ENCODE measurements around the gene TSPAN13.
A peak's percentile ranks its signal among the peaks of the same experiment; 100 is the strongest.

Gene TSPAN13

DNA sequence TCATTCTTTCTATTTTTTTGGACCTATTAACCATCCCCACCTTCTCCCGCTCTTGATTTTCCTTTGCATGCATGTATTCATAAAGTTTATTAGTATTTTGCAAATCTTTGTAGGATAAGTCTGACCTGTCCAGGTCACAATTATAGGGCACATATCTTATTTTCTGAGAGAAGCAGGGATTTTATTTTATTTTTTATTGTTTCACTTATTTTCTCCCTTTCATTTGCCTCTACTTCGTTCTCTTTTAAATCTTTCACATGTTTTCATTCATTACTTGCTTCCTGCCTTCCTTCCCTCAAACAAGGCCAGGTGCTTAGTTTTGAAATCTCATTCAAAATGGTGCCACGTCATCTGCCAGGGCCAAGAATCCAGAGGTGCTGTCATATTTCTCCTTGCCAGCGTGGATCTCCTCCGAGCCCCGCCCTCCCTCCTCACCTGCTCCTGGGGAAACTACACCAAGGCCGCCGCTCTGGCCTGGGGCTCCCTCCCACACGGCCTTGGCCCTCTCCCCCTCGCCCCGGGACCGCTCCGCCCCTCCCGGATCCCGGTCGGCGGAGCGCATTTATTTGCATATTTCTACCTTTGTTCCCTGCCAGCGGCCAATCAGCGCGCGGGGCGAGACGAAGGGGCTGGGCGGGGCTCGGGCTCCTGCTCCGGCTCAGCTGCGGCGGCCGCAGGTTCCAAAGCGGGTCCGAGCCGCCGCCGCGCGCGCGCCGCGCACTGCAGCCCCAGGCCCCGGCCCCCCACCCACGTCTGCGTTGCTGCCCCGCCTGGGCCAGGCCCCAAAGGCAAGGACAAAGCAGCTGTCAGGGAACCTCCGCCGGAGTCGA, at the start of gene TSPAN13:
Gene TSPAN13 (plus strand): TSS at position 654 of the 830 bp plus-strand sequence. CDS start 213 bp downstream, outside the sequence.
- DNase-seq = peak; percentile 60 to 91

DNA sequence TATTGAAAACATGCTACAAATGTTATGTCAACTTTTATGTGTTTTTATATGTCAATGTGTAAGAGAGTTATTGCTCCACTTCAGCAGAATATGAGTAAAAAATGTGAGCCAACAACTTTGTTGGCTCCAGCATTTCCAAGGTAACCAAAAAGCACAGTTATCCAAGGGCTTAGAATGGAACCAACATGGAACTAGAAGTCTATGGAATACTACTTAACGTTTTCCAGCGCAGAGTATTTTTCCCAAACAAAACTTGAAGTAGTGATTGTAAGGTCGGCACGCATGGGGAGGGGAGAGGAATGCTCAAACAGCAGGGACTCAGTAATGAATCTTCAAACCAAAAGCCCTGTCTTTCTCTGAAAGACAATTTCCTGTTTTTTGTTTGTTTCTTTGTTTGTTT, 45.0 kb upstream of the TSPAN13 start:
- DNase-seq = no peak

DNA sequence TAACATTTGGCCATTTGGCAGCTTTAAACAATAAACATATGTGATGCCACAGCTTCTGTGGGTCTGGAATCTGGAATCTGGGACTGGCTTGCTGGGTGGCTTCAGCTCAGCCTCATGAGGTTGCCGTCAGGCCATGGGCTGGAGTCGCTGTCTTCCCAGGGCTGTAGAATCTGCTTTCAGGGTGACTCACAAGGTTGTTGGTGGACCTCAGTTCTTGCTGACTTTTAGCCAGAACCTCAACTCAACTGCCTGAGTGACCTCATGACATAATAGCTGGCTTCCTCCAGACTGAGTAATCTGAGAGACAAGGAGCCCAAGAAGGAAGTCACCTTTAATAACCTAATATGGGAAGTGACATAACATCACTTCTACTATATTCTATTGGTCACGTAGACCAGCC, 44.6 kb upstream of the TSPAN13 start:
- no peak for DNase-seq

DNA sequence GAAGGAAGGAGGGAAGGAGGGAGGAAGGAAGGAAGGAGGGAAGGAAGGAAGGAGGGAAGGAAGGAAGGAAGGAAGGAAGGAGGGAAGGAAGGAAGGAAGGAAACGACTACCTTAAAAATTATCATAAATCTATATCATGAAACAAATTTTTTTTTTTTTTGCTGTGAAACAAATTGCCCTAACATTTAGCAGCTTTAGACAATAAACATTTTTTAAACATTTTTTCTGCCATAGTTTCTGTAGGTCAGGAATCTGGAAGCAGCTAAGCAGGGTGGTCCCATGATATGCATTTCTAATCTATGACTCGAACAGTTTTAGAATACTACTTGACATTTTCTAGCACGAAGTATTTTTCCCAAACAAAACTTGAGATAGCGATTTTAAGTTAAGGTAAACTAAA, 42.9 kb upstream of the TSPAN13 start:
- no peak for DNase-seq

DNA sequence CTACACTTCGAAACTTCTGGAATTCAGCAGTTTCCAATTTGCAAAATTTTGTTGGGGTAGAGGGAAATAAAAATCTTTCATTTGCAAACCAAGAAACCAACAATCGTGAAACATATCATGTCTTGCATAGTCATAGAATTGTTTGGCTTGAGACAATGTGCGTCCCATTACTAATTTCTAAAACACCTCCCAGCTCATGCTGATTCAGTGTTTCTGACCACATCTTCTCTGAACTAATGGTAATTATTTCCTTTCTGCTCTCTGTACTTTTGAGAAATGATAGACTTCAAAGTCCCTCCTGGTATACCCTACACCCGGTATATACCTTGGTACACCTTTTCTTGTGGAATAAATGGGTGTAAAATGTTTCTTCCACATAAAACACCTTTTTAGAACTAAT, 41.8 kb upstream of the TSPAN13 start:
- no peak for DNase-seq

DNA sequence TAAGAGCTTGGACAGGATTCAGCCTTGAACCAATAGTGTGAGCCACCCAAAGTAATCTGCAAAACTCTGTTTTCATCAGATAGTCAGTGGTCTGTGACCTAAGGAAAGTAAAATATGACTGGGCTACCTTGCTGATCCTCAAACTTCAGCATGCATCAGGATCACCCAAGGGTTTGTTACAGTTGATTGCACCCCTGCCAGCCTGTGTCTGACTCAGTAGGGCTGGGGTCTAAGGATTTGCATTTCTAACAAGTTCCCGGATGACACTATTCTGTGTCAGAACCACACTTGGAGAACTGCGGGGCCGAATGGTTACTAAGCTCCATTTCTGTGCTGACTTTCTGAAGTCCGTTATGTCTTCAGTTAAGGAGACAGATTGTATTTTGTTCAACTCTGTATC, 40.6 kb upstream of the TSPAN13 start:
- DNase-seq = no peak

DNA sequence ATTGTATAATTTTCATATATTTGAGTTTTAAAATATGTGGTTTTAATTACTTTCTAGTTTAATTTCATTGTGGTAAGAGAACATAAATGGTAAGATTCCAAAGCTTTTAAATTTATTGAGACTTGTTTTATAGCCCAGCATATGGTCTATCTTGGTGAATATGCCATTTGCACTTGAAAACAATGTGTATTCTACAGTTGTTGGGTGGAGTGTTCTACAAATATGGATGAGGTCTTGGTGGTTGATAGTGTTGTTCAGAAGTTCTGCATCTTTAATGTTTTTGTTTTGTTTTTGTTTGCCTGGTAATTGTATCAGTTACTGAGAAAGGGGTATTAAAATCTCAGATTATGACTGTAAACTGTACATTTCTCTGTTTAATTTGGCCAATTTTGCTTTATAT, 37.6 kb upstream of the TSPAN13 start:
- no peak for DNase-seq

DNA sequence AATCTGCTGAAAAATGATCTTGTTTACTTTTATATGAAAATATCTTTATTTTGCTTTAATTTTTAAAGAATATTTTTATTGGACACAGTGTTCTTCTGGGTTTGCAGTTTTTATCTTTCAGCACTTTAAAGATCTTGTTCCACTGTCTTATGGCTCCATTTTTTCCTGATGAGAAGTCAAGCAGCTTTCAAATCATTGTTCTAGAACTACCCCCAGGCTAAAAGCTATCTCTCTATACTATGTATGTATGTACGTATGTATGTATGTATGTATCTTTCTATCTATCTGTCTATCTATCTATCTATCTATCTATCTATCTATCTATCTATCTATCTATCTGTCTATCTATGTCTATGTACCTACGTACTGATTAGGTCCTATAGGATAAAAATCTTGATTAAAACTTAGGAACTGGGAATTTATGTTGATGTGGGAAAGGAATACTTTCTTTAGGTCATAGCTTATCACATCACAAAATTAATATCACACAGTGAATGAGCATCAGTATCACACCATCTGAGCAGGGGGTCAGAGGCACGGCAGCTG, 35.4 kb upstream of the TSPAN13 start:
- no peak for DNase-seq

DNA sequence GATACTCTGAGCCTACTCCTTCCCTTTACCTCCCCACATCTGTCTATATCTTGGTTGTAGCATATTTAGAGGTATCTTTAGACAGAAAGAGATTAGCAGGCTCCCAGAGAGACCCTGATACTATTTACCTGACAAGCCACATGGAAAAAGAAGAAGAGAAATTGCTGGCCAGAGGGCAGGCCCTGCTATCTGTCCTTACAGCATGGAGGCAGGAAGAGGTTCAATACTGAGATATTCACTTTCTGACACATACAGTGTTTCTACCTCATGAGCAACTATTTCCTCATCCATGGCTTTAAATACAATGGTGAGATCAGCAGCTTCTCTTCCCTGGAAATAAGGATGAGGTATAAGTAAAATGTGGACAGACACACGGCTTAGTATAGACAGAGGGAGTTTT, 33.9 kb upstream of the TSPAN13 start:
- DNase-seq = no peak

DNA sequence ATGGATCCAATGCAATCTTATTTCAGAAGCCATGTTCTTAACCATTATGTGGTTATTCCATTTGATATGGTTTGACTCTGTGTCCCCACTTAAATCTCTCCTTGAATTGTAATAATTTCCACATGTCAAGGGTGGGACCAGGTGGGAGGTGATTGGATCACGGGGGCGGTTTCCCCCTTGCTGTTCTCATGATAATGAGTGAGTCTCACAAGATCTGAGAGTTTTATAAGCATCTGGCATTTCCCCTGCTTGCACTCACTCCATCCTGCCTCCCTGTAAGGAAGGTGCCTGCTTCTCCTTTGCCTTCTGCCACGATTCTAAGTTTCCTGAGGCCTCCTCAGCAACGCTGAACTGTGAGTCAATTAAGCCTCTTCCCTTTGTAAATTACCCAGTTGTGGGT, 32.0 kb upstream of the TSPAN13 start:
- no peak for DNase-seq

DNA sequence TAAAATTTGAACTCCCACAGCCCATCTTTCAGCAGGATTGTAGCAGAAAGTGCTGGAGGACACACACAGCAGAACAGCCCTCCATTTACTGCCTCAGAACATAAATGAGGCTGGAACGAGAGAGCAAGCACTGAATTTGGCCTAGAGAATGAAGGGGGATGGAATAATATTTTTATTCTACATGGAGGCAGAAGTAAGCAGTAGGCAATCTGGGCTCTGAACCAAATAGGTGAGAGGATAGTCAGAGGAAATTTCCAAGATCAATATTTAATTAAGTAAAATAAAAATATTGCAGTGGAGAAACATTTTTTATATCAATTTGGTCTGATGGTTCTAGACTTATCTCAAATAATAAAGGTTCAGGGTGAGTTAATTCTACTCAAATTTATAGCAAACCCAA, 29.2 kb upstream of the TSPAN13 start:
- no peak for DNase-seq

DNA sequence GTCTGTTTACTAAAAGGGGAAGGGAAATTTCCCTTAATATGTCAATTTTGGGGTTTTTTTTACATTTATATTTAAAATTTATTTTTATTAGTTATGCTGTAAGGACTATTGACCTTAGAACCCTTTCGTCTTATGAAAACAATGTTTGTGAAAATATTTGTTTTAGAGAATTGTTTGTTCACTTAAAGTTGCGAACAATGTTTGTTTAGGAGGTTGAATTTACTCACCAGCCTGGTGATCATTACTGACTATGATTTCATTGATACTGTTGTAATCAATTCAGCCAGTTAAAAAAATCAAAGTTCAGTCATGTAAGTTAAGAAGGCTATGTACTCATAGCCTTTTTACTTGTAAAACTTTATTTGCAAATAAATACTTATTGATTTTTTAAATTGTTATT, 27.4 kb upstream of the TSPAN13 start:
- DNase-seq = no peak

DNA sequence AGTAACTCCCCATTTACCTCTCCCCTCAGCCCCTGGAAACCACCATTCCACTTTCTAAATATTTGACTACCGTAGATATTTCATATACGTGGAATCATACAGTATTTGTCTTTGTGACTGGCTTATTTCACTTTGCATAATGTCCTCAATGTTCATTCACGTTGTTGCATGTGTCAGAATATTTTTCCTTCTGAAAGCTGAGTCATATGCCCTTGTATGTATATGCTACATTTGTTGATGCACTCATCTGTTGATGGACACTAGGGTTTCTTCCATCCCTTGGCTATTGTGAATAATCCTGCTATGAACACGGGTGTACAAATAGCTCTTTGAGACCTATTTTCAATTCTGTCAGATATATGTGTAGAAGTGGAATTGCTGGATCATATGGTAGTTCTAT, 25.8 kb upstream of the TSPAN13 start:
- no peak for DNase-seq

DNA sequence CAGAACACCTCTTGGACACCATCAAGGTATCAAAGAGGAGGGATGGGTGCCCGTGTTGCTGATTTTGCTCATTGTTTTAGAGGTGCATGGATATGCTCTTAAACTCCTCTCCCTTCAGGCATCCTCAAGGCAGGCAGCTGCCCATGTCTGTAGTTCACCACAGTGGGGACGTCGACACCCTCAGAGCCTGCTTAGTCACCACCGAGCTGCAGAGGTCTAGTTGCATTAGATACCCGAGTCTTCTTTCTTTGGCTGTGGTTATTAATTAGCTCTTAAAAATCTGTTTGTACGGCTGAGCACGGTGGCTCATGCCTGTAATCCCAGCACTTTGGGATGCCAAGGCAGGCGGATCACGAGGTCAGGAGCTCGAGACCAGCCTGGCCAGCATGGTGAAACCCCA, 24.7 kb upstream of the TSPAN13 start:
- DNase-seq = no peak

DNA sequence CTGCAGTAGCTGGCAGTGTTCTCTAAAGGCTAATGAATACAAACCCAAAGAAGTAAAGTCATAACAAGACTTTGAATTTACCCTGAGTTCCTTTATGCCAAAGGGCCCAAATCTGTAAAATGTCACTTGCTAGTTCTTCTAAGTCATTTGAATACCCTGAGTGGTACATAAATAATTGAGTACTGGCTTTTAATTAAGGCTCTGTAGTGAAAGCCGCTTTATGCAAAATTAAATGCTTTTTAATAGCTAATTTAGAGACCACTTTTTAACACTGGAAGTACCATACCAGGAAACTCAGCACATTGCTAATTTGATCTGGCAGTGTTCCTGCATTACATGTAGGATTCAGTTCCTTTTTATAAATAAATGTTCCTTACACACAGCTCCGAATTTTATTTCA, 24.0 kb upstream of the TSPAN13 start:
- DNase-seq = no peak

DNA sequence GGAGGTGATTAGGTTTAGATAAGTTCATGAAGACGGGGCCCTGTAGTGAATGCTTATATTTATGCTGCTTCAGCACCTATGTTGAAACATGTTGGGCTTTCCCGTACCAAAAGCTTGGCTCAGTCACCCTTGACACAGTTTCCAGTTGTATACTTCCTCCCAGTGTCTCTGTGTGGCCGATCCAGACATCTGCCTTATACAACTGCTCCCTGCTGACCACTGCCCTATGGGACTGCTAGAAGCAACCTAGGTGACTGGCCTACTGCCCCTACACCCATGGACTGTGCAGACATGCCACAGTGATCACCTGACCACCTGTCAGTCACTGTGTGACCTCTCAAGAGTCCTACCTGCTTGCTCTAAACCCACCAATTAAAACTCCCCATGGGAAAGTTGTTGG, 22.6 kb upstream of the TSPAN13 start:
- no peak for DNase-seq

DNA sequence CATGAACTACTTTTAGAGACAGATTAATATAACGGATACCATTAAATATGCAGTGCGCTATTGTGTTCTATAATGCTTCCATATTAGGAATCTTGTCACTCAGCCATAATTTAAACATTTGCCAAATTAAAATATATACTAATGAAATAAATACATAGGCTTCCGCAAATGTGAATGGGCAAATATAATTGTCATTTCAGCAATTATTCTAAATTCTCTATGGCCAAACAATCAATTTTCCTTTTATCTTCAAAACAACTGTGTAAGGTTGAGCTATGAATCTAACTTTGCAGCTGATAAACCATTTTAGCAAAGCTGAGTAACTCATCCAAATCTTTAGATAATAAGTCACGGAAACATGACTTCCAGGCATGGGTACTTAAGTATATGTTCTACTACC, 20.7 kb upstream of the TSPAN13 start:
- no peak for DNase-seq

DNA sequence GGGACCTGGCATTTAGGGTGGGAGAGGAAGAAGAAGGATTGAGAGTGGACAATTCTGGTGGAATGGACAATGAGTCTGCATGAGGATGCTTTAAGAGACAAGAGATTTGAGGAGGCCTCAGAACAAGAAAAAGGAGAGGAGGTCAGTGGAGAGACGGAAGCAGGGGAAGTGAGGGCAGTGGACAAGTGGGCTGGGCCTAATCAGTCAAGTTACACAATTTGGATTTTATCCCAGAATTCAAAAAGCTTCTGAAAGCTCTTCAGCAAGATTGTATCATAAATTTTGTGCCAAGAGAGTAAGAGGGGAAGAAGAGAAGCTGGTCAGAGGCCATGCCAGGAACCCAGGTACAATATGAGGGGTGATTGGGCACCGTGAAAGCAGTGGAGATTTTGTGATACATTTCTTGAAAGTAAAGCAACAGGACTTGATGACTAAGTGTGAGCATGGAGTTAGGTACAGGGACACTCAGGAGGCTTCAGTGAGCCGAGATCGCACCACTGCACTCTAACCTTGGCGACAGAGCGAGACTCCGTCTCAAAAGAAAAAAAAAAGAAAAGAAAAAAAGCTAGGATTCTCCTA, 19.3 kb upstream of the TSPAN13 start:
- DNase-seq = no peak

DNA sequence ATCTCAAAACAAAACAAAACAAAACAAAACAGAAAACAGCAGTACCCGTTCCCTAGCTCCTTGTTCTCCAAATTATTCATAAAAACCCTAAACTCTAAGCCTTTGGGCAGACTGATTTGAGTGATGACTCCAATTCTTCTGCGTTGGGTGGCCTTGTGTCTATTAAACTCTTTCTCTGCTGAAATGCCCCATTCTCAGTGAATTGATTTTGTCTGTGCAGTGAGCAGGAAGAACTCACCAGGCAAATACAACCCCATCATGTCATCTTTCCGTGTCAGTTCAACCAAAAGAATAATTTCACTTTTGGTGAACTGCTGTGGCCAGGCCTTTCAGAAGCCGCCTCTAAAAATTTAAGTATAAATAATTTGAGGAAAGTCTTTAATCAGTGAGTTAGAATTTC, 18.5 kb upstream of the TSPAN13 start:
- no peak for DNase-seq

DNA sequence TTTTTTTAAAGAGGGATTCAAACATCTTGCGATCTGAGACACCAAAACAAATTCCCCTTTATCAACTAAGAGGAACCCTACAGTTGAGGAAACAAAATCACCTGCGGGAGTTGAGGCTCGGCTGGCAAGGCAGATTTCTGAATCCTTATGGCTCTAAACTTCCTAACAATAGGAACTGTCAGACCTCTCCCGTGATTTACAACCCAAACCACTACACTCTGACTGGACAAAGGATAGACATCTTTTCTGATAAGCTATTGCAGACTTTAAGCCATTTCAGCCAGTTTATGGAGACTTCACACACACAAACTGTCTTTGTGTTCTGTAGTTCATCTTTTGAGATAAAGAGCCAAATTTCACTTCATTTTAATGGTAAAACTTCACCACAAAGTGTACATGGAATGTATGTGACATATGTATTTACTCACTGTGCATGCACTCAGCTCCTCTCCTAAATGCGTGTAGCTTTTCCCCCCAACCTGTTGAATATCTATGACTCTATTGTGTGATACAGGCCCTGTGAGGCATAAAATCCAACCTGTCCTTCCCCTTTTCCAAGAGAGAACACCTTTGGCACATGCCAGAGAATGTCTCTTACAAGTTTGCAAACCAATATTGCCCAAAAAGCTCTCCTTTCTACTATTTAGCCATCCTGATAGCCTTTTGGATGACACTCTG, 15.4 kb upstream of the TSPAN13 start:
- DNase-seq = no peak

DNA sequence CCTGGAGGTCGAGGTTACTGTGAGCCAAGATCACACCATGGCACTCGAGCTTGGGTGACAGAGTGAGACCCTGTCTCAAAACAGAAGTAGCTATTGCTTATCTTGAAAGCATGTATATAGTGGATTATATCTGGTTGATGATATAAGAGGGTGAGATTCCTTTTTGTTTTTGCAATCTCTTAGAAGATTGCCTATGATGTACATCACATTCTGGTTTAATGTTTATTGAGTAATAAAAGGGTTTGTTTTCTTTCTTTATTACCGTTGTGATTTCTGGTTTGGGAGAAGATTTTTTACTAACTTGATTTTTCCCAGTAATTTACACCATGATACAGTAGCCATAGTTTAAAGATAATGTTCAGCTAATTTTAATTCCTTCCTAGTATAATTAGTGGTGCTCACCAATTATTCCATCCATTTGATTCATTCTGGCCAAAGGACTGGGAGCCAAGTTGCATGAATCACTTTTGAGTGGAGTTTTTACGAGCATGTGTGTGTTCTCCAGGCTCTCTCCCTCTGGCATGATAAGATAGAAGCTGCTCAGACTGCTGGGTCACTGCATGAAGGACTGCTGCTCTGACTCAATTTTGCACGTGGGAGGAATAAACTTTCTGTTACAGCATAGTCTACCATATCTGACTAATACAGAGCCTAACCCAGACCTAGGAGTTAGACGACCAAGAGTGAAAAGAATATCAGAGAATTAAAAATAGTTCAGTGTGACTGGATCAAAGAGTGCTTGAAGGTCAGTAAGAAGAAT, 13.5 kb upstream of the TSPAN13 start:
- peak in 1 of 2 experiments; percentile 41 for DNase-seq

DNA sequence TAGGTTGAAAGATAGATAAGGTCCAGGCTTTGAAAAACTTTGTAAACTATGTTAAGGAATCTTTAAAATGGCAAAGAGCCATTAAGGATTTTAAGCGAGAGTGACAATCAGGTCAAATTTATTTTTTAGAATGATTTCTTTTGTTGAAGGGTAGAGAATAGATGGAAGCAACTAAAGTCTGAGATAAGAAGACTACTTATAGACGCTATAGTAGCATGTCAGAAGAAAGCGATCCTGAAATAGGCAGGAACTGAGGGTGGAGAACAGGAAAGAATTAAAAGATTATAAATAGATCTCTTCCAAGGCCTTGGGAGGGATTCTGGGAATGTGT, 13.0 kb upstream of the TSPAN13 start:
- no peak for DNase-seq

DNA sequence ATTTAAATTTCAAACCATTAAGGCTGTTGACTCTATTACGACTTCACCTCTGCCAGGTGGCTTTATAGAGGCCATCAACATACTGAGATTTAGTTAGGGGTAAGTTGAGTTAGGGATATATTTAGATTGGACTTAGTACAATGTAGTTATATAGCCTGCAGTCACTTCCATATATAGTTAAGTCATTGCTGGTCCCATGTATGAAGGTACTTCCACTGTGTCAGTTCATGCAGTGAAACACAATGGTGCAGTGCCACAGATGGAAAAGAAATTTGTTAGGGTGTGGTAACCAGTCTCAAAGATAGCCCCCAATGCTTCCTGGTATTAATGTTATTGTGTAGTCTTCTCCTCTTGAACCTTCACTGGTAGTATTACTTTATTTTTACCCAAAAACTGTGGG, 12.6 kb upstream of the TSPAN13 start:
- DNase-seq = no peak

All from NCI-H446 (cell line).